NK-92 (cell line): ENCODE measurements around the gene TBC1D21.

ENCODE experiments used
- DNase-seq: peaks from one replicate; lab custom pipeline; 2025; ENCODE audit not compliant: unreplicated experiment; lab: John Stamatoyannopoulos, UW

The TBC1D21 gene

GRCh38 chr15:73908030-73908821 is 34.9 kb downstream of the TBC1D21 start:
- no peak for DNase-seq

GRCh38 chr15:73908822-73909122 is 35.4 kb downstream of the TBC1D21 start:
- DNase-seq, result no peak

GRCh38 chr15:73909651-73910050 is 36.3 kb downstream of the TBC1D21 start:
- DNase-seq, result no peak

- no peak for DNase-seq
Observed at GRCh38 chr15:73910522-73911303, 37.3 kb downstream of the TBC1D21 start.

GRCh38 chr15:73912030-73912596 is 38.7 kb downstream of the TBC1D21 start:
- no peak for DNase-seq

GRCh38 chr15:73914145-73914544 is 40.8 kb downstream of the TBC1D21 start:
- no peak for DNase-seq

GRCh38 chr15:73915082-73915481 is 41.7 kb downstream of the TBC1D21 start:
- no peak for DNase-seq

GRCh38 chr15:73918784-73919183 is 45.4 kb downstream of the TBC1D21 start:
- no peak for DNase-seq

GRCh38 chr15:73919706-73920105 is 46.3 kb downstream of the TBC1D21 start:
- DNase-seq, result no peak

GRCh38 chr15:73921254-73921925 is 48.0 kb downstream of the TBC1D21 start:
- no peak for DNase-seq

- DNase-seq, result no peak
Observed at GRCh38 chr15:73922186-73923151, 49.1 kb downstream of the TBC1D21 start.

- DNase-seq, result no peak
Observed at GRCh38 chr15:73923156-73923487, 49.8 kb downstream of the TBC1D21 start.

GRCh38 chr15:73923488-73924164 is 50.3 kb downstream of the TBC1D21 start:
- DNase-seq, result no peak

- no peak for DNase-seq
Observed at GRCh38 chr15:73924171-73924921, 51.0 kb downstream of the TBC1D21 start.

- no peak for DNase-seq
Observed at GRCh38 chr15:73925848-73926218, 52.5 kb downstream of the TBC1D21 start.

- DNase-seq, result no peak
Observed at GRCh38 chr15:73926219-73927002, 53.0 kb downstream of the TBC1D21 start, which contains the start of gene LOXL1. Gene LOXL1, plus strand, starts transcription at chr15:73926462. Its CDS starts 322 bp downstream, at chr15:73926784.

- DNase-seq, result no peak
Observed at GRCh38 chr15:73927003-73927475, 53.7 kb downstream of the TBC1D21 start.

- DNase-seq, result no peak
Observed at GRCh38 chr15:73927476-73928240, 54.3 kb downstream of the TBC1D21 start.
